HFFc6 (cell line): ENCODE data around the gene SNX9. TPM values are rescaled to one million over a fixed set of nuclear protein-coding genes. Genes with fewer than 3 reads are reported as not detected.
A peak's percentile ranks its signal among the peaks of the same experiment; 100 is the strongest.

ENCODE experiments used
- DNase-seq: peaks from one replicate; pipeline ENCODE4 v3.0.0-alpha.2; 2018
- H3K27ac Mint-ChIP-seq: 2 replicates; pipeline ENCODE4 v1.8.0; 2020; ENCODE audit warnings: mild to moderate bottlenecking, mixed read lengths
- H3K27me3 Mint-ChIP-seq: 2 replicates; pipeline ENCODE4 v1.8.0; 2021; ENCODE audit warnings: mild to moderate bottlenecking, moderate library complexity, mixed read lengths; ENCODE audit not compliant: insufficient read depth
- H3K36me3 Mint-ChIP-seq: 2 replicates; pipeline ENCODE4 v1.8.0; 2021; ENCODE audit warnings: low read depth, mixed read lengths
- H3K4me1 Mint-ChIP-seq: 2 replicates; pipeline ENCODE4 v1.8.0; 2020; ENCODE audit warnings: low read depth, mixed read lengths
- H3K4me3 Mint-ChIP-seq: 2 replicates; pipeline ENCODE4 v1.8.0; 2020; ENCODE audit warnings: mild to moderate bottlenecking, moderate library complexity, mixed read lengths
- H3K9me3 Mint-ChIP-seq: 2 replicates; pipeline ENCODE4 v1.8.0; 2020; ENCODE audit warnings: mild to moderate bottlenecking, mixed read lengths
- CTCF ChIP-seq: fragments of 200-600 bp; sonication (generic); IDR thresholded peaks from 2 replicates; pipeline ENCODE4 v1.5.0; 2021; ENCODE audit warnings: antibody characterized with exemption, mild to moderate bottlenecking
- total RNA-seq, 6 experiments: library from RNA; stranded (reverse); fragmentation: NEBNext Ultra II Directional; extraction: Animal tissue kit (Norgen Biotek cat#: 25700); gene quantifications; 2 replicates in 1 of 6; 3 replicates in 5 of 6; pipeline ENCODE4 v1.2.3, GENCODE V29; 2021

SNX9 gene
- total RNA-seq, 6 experiments from 2014 or later: 37.2 to 46.6 (median 40.9) TPM

GRCh38 chr6:157869673-157870302 is 46.7 kb downstream of the SNX9 start:
- H3K4me1 Mint-ChIP-seq: peaks cover 23% of the 10 kb centered on the region
- no peak for DNase-seq
- H3K27ac Mint-ChIP-seq: no peak overlapping the region
- H3K36me3 Mint-ChIP-seq: no peaks in the 10 kb centered on the region
- no peaks in the 10 kb centered on the region for H3K27me3 Mint-ChIP-seq
- no peak for TF ChIP-seq CTCF
- no peak overlapping the region for H3K4me3 Mint-ChIP-seq
- H3K9me3 Mint-ChIP-seq: no peaks in the 10 kb centered on the region

GRCh38 chr6:157873735-157874344 is 50.8 kb downstream of the SNX9 start:
- Mint-ChIP-seq H3K4me3 (no peak overlapping the region), H3K36me3 (peaks cover 7% of the 10 kb centered on the region; the same call in 1 of the 2 replicates), H3K9me3 (no peaks in the 10 kb centered on the region), H3K4me1 (peaks cover 5% of the 10 kb centered on the region), H3K27me3 (no peaks in the 10 kb centered on the region), H3K27ac (no peak overlapping the region)
- TF ChIP-seq CTCF: peak; percentile 99
- peak; percentile 58 for DNase-seq

GRCh38 chr6:157877149-157877548 is 54.1 kb downstream of the SNX9 start:
- Mint-ChIP-seq H3K4me1 (peaks cover 17% of the 10 kb centered on the region), H3K36me3 (peaks cover 19% of the 10 kb centered on the region), H3K4me3 (no peak overlapping the region), H3K27ac (no peak overlapping the region), H3K27me3 (no peaks in the 10 kb centered on the region), H3K9me3 (no peaks in the 10 kb centered on the region)
- no peak for TF ChIP-seq CTCF
- no peak for DNase-seq

DNA sequence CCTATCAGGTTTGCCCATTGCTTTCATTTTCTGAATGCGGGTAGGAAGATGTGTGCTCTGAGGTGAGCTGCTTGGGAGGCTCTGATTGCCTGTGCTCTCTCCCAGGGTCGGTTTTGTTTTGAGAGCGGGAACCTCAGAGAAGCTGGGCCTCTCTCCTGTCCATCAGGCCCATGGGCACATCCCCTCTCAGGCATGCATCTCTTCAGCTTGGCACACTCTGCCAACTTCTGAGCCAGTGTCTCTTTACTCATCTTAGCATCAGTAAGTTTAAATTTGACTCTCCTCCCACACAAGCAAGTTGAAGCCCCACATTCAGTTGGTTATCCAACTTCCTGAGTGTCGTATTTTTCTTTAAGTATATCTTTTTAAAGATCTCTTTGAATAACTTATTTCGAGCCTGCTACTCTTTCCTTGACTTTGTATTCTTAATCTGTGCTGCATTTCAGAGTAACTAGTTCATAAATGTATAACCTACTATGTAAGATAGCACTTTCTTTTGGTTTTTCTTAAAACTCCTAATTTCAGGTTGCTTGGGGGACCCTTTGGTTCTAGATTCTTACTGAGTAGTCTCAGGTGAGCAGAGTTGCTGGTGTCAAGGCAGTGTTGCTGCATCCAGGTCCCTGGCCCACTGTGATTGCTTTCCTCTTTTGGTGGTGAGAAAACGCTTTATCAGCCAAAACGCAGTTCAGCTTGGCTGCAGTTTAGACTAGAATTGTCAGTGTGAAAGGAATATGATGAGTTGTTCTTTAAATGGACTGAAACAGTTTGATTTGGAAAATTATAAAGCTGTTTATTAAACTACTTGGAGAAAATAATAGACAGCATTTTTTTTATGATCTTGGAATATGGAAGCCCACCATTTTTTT is 54.8 kb downstream of the SNX9 start:
- TF ChIP-seq CTCF: no peak
- Mint-ChIP-seq H3K27me3 (no peaks in the 10 kb centered on the region), H3K36me3 (peaks cover 26% of the 10 kb centered on the region), H3K4me3 (no peak overlapping the region), H3K9me3 (no peaks in the 10 kb centered on the region), H3K4me1 (peaks cover 17% of the 10 kb centered on the region), H3K27ac (no peak overlapping the region)
- DNase-seq: no peak

DNA sequence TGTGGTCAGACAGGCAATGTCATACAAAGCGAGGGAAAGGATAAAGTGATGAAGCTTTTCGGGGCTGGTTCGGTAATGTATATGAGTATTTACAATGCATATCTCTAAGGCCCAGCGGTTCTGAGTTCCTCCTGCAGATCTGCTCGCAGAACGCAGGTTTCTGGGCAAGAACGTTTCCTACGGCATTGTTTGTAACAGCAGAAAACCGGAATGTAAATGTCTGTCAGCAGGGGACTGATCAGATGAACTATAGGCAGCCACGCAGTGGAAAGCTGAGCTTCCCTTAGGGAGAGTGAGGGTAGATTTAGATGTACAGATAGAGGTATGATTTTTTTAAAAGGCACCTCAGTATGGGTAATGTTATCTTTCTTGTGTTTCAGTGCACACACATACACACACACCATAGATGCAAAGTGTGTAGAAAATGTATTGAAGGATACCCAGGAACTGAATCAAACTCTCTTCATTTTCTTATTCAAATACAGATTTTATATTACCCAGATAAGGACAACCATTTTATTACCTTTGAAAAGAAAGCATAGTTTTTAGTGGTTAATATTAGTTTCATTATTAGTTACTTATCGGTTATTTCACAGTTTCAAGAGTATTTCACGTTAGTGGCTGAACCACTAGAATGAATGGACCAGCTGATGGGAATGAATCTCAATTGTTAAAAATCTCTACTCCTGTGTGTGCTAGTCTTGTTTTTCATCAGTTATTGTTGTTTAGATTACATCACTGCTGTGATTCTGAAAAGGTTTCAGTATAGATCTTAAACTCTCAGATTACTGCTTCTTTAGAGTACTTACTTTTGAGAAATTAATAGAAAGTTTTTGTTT is 56.2 kb downstream of the SNX9 start:
- Mint-ChIP-seq H3K4me1 (peaks cover 12% of the 10 kb centered on the region; the same call in 1 of the 2 replicates), H3K4me3 (no peak overlapping the region), H3K27ac (no peak overlapping the region; the same call in 1 of the 2 replicates), H3K27me3 (no peaks in the 10 kb centered on the region), H3K9me3 (no peaks in the 10 kb centered on the region), H3K36me3 (peaks cover 27% of the 10 kb centered on the region)
- DNase-seq: no peak
- no peak for TF ChIP-seq CTCF
